GM19467 (cell line): Measurements from ENCODE around the gene ZNF98.

ENCODE experiments used
- ATAC-seq: cut with Tn5 transposase; IDR thresholded peaks from one replicate; pipeline ENCODE4 v1.9.1; 2021; ENCODE audit warnings: mild to moderate bottlenecking, moderate library complexity; ENCODE audit not compliant: unreplicated experiment

The ZNF98 gene

DNA sequence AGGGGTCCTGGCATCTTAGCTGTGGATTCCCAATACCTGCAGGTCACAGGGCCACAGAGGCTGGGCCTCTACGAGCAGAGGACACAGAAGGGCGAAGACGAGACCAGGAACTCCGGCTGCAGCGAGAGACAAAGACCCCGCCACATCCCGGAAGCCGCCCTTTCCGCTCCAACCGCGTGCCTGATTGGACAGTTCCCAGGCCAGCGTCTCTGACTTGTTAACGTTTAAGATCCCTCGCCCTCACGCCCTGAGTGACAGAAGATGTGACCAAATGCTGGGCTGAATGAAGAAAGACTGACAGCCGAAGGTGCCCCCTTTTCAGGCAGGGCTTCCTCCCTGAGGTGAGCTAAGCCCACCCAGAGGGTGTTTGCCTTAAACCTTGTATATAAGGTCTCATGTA, at the start of gene ZNF98:
TSS of gene ZNF98 (minus strand) at position 136 of the 400 bp plus-strand sequence. CDS start at position 14, 122 bp downstream.
- ATAC-seq, result no peak

- ATAC-seq, result no peak
These were observed 24.5 kb upstream of the ZNF98 start for GRCh38 chr19:22446605-22447004.

DNA sequence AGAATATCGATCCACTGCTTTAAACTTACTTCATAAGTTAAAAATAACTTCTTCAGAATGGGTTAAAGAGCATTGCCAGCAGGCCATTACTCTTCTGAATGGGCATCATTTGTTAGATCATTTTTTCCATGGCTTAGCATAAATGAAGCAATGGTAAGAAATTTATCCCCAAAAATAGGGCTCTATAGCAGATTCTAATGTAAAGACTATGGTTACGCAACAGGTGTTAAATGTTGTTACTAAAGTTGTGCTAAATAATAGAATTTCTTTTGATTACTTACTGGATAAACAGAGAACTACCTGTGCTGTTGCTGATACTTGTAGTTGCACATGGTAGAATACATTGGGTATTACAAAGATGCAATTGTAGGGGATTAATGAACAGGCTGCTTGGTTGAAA, 15.9 kb upstream of the ZNF98 start:
- ATAC-seq, result no peak

- ATAC-seq, result no peak
These were observed 6.1 kb upstream of the ZNF98 start for GRCh38 chr19:22427960-22428913.

DNA sequence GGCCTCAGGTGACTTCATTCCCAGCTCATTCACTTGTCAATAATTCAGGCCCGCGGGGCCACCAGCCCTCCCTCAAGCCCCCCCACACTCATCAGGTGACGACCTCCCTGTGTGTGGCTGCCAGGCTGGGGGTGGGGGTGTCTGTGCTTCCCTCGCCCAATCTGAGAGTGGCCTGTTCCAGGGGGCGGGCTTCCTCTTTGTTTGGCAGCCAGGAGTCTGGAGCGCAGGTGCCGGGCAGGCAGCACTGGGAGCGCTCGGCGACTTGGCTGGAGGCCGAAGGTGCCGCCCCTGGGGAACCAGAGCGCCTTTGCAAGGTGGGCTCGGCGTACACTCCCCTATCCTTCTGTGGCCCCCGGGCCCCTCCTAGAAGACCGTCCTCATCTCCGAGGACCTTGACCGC, 5.4 kb upstream of the ZNF98 start:
- no peak for ATAC-seq

GRCh38 chr19:22426901-22427300, 4.8 kb upstream of the ZNF98 start:
- ATAC-seq, result no peak

GRCh38 chr19:22421797-22422196, 349 bp downstream of the ZNF98 start:
- no peak for ATAC-seq

DNA sequence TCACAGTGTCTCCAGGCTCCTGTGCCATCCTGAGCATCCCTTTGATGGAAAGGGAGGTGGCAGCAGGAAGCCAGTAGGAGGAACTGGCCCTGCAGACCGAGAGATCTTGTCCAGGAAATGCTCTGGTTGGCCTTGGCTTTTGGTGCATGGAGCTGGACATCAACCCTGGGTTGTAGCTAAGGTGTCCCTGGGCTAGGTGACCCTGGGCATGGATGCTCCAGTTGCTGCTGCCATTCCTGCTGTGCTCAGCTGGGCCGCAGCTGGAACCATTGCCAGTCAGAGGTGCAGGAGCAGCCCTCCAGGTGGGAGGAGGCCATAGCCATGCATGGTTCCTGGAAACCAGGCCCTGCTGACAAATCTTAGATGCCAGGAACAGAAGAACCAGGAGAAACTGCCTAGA, 67.5 kb downstream of the ZNF98 start:
- ATAC-seq, result no peak
